Keratinocyte (primary cell): ENCODE data around the gene VAMP1.

Experiments
- EZH2 ChIP-seq: IDR thresholded peaks from one replicate; pipeline ENCODE4 v1.6.1; 2012; ENCODE audit warnings: inconsistent platforms, mild to moderate bottlenecking, low read length, moderate library complexity
- TF ChIP-seq, protein P1 (sequence below), 3 experiments: IDR thresholded peaks in 1 of 3; conservative IDR thresholded peaks in 1 of 3; optimal IDR thresholded peaks in 1 of 3; 2 replicates in 2 of 3; 3 replicates in 1 of 3; pipeline versions ENCODE3 to v1.5.1; 2011; ENCODE audit warnings: low read length in 3 of 3, mild to moderate bottlenecking in 3 of 3, moderate library complexity in 2 of 3, control low read depth in 1 of 3, inconsistent platforms in 1 of 3; ENCODE audit not compliant: insufficient read depth in 2 of 3; ENCODE audit errors: extremely low read depth in 1 of 3

DNA sequence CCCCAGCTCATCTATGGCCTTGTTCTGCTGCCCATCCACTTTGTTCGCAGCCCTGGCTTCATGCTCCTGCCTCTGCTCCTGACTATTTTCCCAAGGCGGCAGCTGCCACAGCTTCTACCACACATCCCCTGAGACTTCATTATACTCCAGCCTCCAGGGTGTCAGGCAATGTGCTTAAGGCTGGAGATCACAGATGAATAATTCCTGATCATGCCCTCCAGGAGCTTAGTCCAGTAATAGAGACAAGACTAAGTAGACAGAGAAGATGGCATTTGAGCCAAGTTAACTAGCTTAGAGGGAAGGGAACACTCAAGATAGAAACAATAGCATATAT, 11.5 kb downstream of the VAMP1 start:
- TF ChIP-seq, protein P1, sequence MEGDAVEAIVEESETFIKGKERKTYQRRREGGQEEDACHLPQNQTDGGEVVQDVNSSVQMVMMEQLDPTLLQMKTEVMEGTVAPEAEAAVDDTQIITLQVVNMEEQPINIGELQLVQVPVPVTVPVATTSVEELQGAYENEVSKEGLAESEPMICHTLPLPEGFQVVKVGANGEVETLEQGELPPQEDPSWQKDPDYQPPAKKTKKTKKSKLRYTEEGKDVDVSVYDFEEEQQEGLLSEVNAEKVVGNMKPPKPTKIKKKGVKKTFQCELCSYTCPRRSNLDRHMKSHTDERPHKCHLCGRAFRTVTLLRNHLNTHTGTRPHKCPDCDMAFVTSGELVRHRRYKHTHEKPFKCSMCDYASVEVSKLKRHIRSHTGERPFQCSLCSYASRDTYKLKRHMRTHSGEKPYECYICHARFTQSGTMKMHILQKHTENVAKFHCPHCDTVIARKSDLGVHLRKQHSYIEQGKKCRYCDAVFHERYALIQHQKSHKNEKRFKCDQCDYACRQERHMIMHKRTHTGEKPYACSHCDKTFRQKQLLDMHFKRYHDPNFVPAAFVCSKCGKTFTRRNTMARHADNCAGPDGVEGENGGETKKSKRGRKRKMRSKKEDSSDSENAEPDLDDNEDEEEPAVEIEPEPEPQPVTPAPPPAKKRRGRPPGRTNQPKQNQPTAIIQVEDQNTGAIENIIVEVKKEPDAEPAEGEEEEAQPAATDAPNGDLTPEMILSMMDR (optimal IDR thresholded peaks at IDR 0.05 in 1 of 3, IDR thresholded peaks at IDR 0.05 in 1 of 3, conservative IDR thresholded peaks at IDR 0.05 in 1 of 3; ENCODE audit: extremely low read depth in 1 of 3, insufficient read depth in 2 of 3, low read length in 3 of 3), result no peak
- no peak for TF ChIP-seq EZH2
